Measurements from ENCODE around the gene SERINC1. TPM values are rescaled to one million over a fixed set of nuclear protein-coding genes. Genes with fewer than 3 reads are reported as not detected.

SERINC1 gene
- total and polyA plus RNA-seq, 11 donors, result 50.1 to 208 (median 171) TPM

GRCh38 chr6:122400121-122400450 is 71.5 kb downstream of the SERINC1 start:
- intact Hi-C loops (cut with DNase I), result loop anchor here in 3 of 10 donors (2.0 to 10.0 kb wide), 3 partner anchors 65 to 72 kb away; partner anchors contain the start of gene SERINC1 (in 2 of the 3)
- Histone ChIP-seq H3K9me3 (no peaks in the 10 kb centered on the region), H3K27ac (peak overlapping the region; percentile 50 to 93 (median 86)), H3K36me3 (no peaks in the 10 kb centered on the region), H3K27me3 (no peaks in the 10 kb centered on the region), H3K4me3 (peak overlapping the region; percentile 78 to 98 (median 94)), H3K4me1 (peaks cover 0 to 46% (median 19%) of the 10 kb centered on the region in 12 donors)
- ATAC-seq, result no peak
- 0 to 4% (median 1%) methylated on average over 16 to 20 of the region's 20 CpGs for WGBS, 4 donors
- peak in 1 of 5 donors; percentile 46 for DNase-seq
- no peak for TF ChIP-seq POLR2A (IDR thresholded peaks at IDR 0.05)
- no peak for TF ChIP-seq CTCF (IDR thresholded peaks at IDR 0.05)

- intact Hi-C loops (cut with DNase I), result loop anchor here (2.0 to 10.0 kb wide), 7 partner anchors 65 to 1065 kb away; partner anchors contain the start of genes SERINC1 (in 7 of the 10), GJA1 (in 1 of the 10) and TBC1D32 (in 1 of the 10)
- peak; percentile 97 to 98 (median 97) for DNase-seq
- Histone ChIP-seq H3K27me3 (no peaks in the 10 kb centered on the region), H3K4me1 (peaks cover 0 to 41% (median 19%) of the 10 kb centered on the region in 12 donors), H3K36me3 (no peaks in the 10 kb centered on the region), H3K9me3 (no peaks in the 10 kb centered on the region), H3K27ac (peak within 1 kb of the TSS; percentile 50 to 93 (median 86)), H3K4me3 (peak within 1 kb of the TSS; percentile 78 to 98 (median 94))
- 0 to 1% (median 0%) methylated on average over 38 to 82 of the region's 82 CpGs for WGBS, 4 donors
- peak; percentile 99 to 100 (median 100) for ATAC-seq
- TF ChIP-seq POLR2A (IDR thresholded peaks at IDR 0.05) (no peak), CTCF (IDR thresholded peaks at IDR 0.05) (peak in 10 of 12 donors; percentile 24 to 60 (median 41))
Measured at GRCh38 chr6:122399348-122400120, 72.1 kb downstream of the SERINC1 start, which contains the start of gene HSF2. TSS of gene HSF2 (plus strand) at chr6:122399652. CDS start at chr6:122399738, 86 bp downstream.

- Histone ChIP-seq H3K4me3 (peak overlapping the region in 10 of 12 donors; percentile 15 to 98 (median 86)), H3K36me3 (no peaks in the 10 kb centered on the region), H3K27me3 (no peaks in the 10 kb centered on the region), H3K4me1 (peaks cover 0 to 37% (median 18%) of the 10 kb centered on the region in 12 donors), H3K9me3 (no peaks in the 10 kb centered on the region), H3K27ac (peak overlapping the region in 11 of 12 donors; percentile 15 to 93 (median 63))
- no peak for ATAC-seq
- no peak for DNase-seq
- 0% methylated on average over 2 of the region's 2 CpGs for WGBS, 4 donors
- TF ChIP-seq POLR2A (IDR thresholded peaks at IDR 0.05) (no peak), CTCF (IDR thresholded peaks at IDR 0.05) (no peak)
- intact Hi-C loops (cut with DNase I), result loop anchor here in 7 of 10 donors (2.0 to 10.0 kb wide), 6 partner anchors 72 to 1064 kb away; partner anchors contain the start of genes SERINC1 (in 5 of the 7), GJA1 (in 1 of the 7) and TBC1D32 (in 1 of the 7)
Measured at GRCh38 chr6:122399055-122399347, 72.6 kb downstream of the SERINC1 start.

DNA sequence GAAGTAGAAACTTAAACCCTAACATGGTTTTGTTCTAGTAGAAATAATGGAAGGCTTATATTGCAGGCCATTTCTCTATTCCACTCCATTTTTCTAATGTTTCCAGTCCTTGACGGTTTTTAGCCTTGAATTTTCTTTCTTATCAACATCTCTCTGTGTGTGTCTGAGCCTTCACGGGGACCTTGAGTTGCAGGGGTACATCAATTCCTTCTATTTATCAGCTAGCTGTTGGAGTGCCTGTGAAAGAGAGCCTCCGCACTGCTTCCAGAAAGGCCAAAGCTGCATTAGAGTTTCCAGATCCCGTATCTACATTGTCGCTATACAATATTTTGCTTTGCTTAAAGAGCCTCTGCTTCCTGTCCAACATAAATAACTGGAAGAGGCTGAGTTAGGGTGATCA is 77.6 kb downstream of the SERINC1 start:
- no peak for ATAC-seq
- DNase-seq, result no peak
- no peaks in the 10 kb centered on the region for H3K9me3 ChIP-seq
- no peak overlapping the region for H3K27ac ChIP-seq
- H3K4me3 ChIP-seq, result no peak overlapping the region
- H3K36me3 ChIP-seq, result no peaks in the 10 kb centered on the region
- H3K4me1 ChIP-seq, result peaks cover 0 to 6% (median 1%) of the 10 kb centered on the region in 12 donors
- WGBS, 4 donors, result 61 to 80% (median 70%) methylated on average over 5 of the region's 5 CpGs
- no peak for TF ChIP-seq POLR2A (IDR thresholded peaks at IDR 0.05)
- TF ChIP-seq CTCF (IDR thresholded peaks at IDR 0.05), result no peak
- intact Hi-C loops (cut with DNase I), result loop anchor here in 3 of 10 donors (10.0 kb wide), 3 partner anchors 81 to 1059 kb away; partner anchors contain the start of genes GJA1 (in 1 of the 3), SERINC1 (in 1 of the 3) and TBC1D32 (in 1 of the 3)
- H3K27me3 ChIP-seq, result peaks cover 0 to 4% (median 0%) of the 10 kb centered on the region in 9 donors
